ENCODE results near the gene GNPDA1.

- TF ChIP-seq CTCF (IDR thresholded peaks at IDR 0.05; ENCODE audit: insufficient read depth, low read length) (no peak), POLR2AphosphoS5 (IDR thresholded peaks at IDR 0.05; ENCODE audit: low read depth) (no peak), REST (IDR thresholded peaks at IDR 0.05; ENCODE audit: insufficient replicate concordance, low read depth) (no peak)
Observed at GRCh38 chr5:142059304-142059940, 46.6 kb upstream of the GNPDA1 start.
